ENCODE measurements around the gene MEIOSIN.

DNA sequence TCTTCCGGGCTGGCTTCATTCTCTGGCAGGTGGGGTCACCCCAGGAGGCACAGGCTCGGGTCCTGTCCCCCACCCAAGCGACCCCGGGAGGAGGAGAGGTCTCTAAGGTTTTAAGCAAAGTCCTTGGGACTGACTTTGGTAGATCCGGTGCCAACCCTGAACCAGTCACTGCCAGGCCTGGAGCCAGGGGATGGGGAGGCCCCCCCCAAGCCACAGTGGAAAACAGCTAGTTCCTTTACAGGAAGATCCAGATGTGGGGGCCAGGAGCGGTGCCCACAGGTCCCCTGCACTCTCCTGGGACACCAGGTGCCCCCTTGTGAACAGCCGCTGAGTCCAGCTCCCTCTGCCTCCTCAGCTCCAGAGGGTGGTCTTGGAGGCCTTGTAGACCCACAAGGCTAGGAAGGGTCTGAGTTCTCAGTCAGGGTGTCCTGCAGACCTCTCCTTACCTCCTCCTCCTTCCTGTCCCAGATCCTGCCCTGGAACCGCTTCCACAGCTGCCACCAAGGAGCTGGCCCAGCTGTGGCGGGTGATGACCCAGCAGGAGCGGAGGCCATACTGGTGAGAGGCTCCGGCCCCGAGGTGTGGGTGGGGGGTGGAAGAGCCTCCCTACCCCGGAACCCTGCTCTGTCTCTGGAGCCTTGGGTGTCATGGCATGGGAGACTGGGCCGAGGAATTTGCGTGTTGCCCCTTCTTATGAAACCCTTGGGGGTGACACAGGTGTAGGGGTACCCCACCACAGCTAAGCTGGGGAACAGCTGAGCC lies 29.8 kb downstream of the MEIOSIN start:
- TF ChIP-seq POLR2A (IDR thresholded peaks at IDR 0.05), result no peak
- TF ChIP-seq, protein P1, sequence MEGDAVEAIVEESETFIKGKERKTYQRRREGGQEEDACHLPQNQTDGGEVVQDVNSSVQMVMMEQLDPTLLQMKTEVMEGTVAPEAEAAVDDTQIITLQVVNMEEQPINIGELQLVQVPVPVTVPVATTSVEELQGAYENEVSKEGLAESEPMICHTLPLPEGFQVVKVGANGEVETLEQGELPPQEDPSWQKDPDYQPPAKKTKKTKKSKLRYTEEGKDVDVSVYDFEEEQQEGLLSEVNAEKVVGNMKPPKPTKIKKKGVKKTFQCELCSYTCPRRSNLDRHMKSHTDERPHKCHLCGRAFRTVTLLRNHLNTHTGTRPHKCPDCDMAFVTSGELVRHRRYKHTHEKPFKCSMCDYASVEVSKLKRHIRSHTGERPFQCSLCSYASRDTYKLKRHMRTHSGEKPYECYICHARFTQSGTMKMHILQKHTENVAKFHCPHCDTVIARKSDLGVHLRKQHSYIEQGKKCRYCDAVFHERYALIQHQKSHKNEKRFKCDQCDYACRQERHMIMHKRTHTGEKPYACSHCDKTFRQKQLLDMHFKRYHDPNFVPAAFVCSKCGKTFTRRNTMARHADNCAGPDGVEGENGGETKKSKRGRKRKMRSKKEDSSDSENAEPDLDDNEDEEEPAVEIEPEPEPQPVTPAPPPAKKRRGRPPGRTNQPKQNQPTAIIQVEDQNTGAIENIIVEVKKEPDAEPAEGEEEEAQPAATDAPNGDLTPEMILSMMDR (IDR thresholded peaks at IDR 0.05), result no peak

All from testis (tissue), 2 donors.